ENCODE data around the gene ATP8A1.
"Not testable (repeated sequence)": the region's sequence is repeated elsewhere in the genome, so short reads cannot be mapped to it uniquely, and the experiment has no call there.

ATP8A1 gene

DNA sequence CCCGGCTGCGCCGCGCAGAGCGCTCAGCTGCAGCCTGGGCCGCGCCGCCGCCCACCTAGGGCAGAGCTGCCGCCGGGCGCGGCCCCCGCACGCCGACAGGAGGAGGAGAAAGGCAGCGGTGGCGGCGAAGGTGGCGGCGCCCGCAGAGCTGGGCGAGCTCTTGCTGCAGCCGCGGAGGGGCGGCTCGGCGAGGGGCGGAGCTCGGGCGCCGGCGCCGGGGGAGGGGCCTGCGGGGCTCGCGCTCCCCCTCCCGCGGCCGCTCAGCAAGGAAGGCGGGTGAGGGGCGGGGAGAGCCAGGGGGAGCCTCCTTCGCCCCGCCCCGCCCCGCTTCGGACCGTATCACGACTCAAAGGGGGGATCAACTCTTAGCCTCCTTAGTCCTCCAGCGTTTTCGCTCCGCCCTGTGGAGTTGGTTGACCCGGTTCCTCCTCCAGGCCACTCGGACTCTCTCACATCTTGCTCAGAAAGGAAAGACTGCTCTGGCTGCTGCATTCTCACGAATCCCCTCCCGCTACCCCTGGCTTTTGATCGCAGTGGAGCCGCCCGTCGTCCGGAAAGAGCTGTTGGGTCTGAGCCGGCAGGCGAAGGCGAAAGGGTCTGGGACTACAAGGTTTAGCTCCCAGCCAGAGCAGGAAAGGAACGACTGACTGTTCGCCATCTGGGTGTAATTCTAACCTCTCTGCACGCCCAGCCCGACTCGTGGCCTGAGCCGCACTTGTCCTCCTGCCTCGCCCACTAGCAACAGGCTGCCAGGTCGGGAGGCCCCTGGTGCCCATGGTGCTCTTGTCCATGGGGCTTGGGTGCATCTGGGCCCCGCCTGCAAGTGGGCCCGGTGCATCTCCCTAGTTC lies at the start of gene ATP8A1:
ATP8A1 (minus strand) TSS at position 162 of the 849 bp plus-strand sequence. CDS start 232 bp downstream, outside the sequence.
- peak; percentile 94 for DNase-seq

DNA sequence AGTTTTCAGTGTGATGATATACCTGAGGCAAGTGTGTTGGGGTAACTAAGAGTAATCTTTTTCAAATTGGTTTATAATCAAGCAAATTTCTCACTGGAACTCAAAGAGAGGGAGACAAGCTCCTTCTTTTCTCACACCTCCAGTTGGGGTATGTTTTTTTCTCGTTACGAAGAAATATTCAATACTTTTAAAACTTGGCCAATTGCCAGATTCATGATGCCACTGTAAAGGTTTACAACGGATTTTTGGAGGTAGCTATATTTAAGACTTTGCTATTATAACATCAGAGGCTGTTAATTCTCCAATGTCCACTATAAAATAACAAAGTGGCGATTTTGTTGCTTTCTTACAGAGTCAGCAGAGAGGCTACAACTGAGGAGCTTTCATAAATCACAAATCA lies 49.2 kb upstream of the ATP8A1 start:
- DNase-seq, result no peak

DNA sequence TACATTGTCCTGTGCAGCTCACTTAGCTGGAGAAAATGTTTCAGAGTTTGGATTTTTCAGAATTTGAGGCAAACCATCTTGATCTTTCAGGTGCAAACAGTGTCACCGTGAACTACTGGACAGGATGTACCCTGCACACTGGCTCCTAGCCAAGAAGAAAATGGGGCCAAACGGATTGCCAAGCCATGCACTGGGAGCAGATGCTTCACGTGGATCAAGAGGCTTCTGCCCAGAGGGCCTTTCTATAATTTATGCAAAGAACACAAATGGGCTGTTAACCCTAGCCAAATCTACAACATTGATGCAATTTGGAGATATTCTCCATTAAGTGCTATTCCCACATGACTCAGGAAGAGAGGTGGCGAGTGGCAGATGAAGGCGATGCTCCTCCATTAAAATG lies 46.9 kb upstream of the ATP8A1 start:
- no peak for DNase-seq

DNA sequence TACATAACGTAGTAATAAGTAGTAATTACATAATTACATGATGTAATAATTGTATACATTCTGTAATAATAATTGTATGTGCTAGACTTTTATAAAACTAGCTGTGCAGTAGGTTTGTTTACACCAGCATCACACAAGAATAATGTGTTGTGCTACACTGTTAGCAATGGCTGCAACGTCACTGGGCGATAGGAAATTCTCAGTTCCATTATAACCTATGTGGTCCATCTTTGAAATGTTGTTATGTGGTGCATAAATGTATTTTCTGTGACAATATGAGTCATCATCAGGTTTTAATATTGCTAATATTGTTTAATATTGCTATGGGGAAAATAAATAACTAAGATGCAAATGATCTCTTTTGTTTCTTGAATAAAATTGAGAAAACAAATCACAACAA lies 46.0 kb upstream of the ATP8A1 start:
- no peak for DNase-seq

DNA sequence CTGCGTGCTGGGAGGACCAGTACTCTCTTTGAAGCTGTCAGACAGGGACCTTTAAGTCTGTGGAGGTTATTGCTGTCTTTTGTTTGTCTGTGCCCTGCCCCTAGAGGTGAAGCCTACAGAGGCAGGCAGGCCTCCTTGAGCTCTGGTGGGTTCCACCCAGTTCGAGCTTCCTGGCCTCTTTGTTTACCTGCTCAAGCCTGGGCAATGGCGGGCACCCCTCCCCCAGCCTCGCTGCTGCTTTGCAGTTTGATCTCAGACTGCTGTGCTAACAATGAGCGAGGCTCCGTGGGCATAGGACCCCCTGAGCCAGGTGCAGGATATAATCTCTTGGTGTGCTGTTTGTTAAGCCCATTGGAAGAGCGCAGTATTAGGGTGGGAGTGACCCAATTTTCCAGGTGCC lies 44.9 kb upstream of the ATP8A1 start:
- DNase-seq, result not testable (repeated sequence)

DNA sequence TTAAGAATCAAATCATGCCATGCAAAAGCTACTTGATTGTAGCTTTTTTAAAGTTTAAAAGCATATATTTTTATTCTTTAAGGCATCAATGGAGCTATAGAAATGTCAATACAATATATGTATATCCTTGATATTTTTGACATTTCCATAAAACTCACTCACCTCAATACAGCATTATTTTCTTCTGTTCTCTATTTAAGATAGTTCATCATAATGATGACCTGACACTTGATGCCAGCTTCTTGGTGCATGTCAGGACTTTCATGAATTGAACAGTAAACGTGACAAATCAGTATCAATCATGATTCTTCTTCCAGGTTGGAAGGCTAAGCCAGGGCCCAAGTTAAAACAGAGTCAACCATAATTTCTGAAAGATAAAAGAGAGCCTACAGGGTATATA lies 33.6 kb upstream of the ATP8A1 start:
- no peak for DNase-seq

DNA sequence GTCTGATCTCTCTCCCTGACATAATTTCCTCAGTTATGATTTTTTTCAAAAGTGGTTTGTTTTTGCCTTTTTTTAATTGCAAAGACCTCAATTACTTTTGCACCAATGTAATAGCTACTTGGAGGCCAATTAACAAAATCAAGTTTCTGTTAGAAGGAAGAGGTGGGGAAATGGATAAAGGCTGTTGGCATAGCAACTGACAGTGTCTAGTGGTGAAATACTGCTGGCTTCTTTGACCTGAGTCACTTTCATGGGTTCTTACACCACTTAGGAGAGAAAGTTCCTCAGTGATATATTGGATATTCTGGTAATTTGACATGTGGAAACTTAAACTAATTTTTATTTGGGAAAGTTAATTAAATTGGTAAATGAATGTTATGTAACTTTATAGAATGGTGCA lies 26.5 kb upstream of the ATP8A1 start:
- DNase-seq, result no peak

DNA sequence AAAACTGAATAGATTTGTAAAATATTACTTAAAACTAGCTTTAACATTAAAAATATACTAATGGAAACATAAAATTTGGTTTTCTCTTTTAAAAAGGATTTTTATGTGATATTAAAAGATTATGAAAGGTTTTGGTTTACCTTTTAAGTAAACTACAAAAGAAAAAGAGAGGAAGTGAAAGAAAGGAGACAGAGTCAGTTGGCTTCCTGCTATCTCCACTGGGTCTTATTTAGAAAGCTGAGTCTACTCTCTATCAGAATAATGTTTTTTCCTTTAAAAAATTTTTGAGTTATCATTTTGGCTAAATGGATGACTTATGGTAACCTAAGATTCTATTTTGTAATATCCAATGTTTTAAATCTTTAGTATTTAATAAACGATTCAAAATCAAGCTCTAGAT lies 21.6 kb upstream of the ATP8A1 start:
- DNase-seq, result no peak

DNA sequence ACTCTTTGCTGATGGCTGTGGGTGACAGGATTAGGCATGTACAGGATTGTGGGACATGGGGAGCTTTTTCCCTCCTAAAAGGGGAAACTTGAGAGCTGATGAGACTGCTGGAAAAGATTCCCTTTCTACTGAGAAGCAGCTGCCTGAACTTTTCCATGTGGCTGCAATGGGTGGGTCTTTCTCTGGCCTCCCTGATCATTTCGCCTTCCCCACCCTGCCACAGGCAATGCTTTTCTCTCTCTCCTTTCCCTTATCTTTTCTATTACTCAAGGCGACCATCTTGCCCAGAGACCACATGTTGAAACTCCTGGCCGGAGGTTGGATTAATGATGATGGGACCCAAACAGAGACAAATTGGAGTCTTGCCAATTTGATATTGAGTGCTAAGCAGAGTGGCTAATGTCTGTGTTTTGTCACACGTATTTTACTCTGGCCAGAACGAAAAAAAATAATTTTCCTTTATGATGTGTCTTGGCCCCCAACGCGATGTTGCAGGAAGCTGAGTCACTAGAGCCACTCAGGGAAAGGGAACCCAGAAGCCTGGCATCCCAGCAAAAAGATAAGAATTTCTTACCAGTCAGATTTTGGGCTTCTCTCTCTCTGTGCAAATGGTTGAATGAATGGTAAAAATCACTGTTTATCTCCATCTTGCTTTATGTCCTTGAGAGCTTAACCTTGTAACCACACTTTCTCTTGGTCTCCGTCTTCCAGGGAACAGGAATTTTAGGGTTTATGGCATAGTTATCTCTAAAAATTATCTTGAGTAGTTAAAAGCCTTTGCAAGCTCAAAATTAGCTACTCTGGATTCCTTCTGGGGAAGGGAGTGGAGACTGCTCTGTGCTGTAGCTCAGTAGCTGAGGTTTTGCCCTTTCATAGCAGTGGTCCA lies 19.4 kb upstream of the ATP8A1 start:
- no peak for DNase-seq

DNA sequence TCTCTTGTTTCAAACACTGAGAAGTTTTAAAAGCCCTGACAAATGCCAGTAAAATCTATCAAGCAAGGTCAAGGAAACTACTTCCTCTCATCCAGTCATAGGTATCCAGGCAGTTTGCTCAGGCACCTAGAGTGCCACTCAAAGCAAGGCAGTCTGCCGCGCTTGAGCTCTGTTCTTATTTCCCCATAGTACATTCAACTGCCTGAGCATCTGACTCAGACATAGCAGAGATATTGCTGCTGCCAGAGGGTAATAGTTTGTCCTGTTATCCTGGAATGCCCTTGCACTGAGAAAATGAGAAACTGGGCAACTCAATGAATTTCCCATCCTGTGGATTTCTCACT lies 16.1 kb upstream of the ATP8A1 start:
- no peak for DNase-seq

DNA sequence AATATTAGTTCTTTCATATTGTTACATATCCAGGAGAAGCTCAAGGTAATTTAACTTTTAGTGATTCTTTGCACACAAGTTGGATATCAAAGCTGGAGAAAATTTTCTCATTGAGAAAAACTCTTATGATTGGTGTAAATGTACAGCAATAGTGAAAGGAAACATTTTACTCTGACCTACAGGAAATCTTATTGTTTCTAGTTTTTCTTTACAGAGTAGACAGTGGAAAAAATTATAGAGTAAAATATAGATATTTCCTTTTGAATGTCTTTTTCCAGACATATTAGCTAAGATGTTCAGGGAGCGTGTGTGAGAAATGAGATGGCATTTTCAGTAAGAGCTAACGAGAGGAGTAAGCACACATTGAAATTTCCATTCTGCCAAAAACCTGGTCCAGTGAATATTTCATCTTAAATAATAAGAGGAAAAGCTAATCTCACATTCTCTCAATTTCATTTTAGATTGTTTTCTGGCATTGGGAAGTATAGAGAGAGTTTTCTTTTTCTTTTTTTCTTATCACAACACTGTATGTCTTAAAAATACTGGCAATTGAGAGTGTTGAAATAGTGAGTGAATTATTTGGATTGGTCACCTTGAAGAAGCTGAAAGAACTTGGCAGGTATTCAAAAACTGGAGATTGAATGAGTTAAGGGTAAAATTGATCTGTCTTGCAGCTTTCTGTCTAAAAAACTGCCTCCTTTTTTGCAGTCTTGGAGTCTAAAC lies 15.6 kb upstream of the ATP8A1 start:
- DNase-seq, result no peak

DNA sequence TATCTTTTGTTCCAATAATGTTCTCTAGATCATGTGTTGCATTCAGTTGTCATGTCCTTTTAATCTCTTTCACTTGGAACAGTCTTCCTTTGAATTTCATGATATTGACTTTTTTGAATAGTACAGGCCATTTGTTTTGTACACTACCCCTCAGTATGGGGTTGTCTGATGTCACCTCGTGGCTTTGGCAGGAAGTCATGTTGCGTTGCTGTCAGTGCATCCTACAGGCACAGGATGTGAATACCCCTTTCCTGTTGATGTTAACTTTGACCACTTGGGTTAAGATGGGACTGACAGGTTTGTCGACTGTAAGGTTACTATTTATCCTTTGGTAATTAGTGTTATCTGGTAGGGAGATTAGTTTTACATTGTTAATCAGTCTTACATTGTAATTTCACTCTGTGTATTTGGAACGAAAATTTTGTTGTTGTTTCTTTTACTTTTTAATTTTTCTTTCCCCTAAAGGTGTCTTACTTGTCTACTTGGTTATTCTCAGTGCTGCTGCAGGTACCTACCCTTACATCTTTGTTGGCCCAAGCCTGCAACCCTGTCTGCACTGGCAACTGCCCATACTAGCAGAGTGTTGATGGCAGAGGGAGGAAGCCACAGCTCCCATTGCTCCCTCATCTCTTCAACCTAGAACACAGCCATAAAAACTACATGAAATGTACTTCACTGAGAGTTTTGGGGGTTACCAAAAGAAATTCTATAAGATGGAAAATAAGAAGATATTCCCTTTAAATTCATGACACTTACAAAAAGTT lies 14.7 kb upstream of the ATP8A1 start:
- DNase-seq, result no peak

DNA sequence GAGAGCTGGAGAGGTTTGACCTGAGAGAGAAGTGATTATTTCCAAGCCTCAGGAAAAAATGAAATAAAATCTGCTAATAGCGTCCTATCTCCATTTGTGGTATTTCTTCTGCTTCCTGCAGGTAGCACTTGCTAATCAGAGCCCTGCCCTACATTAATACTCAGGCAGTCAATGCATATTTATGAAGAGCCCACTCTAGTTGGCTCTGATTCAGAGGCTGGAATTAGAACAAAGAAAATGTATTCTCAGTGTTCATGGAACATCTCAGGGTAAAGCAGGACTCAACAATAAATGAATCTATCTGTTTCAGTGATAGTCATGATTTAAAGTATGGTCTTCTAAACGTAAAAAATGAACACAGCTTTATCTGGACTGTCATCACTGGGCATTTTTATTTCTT lies 1.4 kb upstream of the ATP8A1 start:
- DNase-seq, result no peak

DNA sequence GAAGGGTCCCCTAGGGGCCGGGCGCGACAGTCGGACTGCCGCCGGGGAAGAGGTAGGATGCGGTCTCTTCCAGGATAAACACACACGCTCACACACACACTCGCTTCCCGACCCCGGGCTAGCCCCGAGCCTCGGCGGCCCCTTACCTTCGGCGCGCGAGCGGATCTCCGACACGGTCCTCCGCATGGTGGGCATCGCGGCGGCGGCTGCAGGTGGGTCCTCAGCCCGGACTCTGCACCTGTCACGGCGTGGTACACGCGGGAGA lies 294 bp downstream of the ATP8A1 start:
- no peak for DNase-seq

DNA sequence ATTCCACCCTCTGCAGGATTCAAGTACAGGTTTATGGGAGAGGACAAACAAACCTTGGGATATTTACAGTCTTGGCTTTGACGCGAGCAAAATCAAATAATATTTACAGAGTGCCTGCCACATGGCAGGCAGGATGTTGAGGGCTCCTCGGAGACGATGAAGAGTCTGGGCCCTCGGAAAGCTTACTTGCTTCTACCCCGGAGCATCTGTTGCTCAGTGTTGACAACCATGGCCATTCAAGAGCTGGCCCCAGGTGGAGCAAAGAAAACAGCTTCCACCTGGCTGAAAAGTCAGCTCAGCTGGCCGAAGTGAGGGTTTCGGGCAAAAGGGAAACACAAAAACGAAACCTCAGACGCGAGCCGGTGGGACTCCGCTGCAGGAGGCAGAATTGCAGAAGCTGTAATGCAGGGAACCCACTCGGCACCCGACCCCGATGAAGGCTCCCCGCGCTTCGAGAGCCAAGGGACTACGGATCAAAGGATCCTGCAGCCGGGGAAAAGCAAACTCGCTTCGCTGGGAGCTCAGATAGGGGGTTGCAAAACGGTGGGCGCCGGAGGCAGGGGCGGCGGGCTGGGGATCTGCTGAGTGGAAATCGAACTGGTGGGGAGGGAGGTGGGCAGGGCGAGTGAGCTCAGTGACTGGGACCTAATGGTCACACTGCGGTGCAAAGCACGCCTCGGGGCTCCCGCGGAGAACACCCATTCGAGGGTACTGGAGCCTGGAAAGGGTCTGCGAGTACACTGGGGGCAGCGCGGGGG lies 805 bp downstream of the ATP8A1 start:
- DNase-seq, result peak; percentile 61

DNA sequence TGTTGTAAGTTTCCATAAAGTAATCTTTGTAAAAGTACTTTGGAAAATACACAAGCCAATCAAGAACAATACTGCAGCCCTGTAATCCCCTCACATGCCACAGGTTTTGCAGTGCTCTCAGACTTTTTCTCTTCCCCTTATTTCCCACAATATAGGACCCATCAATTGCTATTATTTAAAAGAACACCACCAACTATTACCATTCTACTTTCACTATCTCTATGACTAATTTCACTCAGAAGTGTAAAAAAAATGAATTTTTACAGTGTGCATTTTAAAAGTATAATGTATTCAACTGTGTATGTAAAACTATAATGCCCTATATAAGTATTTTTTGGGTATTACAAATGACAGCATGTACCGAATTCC lies 1.7 kb downstream of the ATP8A1 start:
- DNase-seq, result no peak

DNA sequence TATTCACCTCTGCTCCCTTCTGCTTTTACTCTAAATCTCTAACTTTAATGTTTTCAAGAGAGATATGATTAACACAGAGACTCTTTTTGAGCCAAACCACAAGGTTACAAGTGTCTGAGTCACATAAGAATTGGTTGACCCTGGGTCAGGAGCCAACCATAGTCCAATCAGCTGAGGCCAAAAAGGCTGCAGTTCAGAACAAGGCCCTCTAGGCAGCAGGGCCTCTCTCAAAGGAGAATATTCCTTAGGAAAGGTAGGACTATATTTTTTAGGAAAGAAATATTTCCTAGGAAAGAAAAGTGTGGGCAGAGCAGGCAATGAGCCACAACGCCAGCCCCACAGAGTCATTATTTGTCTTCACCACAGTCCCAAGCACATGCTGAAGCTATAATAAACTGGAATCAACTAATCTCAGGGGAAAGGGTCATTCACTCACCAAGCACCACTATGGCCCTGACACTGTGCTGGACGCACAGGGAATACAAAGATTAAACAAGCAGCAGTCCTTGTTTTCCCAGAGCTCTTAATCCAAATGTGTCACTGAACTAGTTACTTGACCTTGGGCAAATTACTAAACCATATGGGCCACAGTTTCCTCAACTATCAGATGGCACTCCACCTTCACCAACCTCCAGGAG lies 2.2 kb downstream of the ATP8A1 start:
- DNase-seq, result no peak

DNA sequence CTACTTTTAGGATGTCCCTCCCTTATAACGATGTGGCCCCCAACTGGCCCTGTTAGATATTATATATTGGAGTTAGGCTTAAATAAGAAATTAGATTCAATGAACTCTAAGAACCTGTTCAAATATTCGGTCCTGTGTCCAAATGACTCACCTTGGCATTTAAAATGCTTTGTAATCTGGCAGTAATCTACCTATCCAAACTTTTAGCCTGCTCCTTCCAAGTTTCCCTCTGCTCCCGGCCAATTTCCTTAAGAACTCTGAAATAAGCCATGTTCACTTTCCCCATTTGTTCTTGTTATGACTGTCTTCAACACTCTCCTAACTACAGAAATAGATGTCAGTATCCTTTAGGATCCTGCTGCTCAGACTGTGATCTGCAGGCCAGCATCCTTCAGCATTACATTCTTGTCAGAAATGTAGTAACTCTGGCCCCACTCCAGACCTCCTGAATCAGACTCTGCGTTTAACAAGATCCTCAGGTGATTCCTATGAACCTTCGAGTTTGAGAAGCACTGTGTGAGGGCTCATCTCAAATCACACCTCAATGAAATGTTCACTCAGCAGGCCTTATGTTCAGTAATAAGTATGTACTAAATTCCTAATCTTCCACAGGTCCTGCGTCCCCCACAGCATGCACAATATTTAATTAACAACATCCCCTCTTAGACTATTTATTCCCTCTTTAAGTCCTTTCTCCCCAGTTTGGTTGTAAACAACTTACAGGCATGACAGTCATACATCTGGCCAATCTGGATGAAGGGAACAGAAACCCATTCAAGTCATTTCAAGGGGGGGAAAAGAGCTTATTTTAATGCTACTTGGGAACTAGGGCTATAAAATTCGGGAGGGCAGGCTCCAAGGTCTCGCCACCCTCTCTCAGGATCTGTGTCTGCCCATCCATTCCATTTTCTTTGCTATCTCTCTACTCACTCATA lies 3.0 kb downstream of the ATP8A1 start:
- DNase-seq, result no peak

DNA sequence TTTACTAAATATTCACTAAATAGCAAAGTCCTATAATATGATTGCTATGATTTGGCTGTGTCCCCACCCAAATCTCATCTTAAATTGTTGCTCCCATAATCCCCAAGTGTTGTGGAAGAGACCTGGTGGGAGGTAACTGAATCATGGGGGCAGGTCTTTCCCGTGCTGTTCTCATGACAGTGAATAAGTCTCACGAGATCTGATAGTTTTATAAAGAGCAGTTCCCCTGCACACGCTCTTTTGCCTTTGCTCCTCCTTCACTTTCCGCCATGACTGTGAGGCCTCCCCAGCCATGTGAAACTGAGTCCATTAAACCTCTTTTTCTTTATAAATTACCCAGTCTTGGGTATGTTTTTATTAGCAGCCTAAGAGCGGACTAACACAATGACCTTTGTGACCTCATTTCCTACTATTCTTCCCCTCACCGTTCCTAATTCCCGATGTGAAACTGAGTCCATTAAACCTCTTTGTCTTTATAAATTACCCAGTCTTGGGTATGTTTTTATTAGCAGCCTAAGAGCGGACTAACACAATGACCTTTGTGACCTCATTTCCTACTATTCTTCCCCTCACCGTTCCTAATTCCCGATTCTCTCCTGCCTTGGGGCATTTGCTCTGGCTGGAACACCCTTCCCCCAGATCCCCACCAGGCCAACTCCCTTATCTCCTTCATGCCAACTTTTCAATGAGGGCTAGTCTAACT lies 4.2 kb downstream of the ATP8A1 start:
- not testable (repeated sequence) for DNase-seq

DNA sequence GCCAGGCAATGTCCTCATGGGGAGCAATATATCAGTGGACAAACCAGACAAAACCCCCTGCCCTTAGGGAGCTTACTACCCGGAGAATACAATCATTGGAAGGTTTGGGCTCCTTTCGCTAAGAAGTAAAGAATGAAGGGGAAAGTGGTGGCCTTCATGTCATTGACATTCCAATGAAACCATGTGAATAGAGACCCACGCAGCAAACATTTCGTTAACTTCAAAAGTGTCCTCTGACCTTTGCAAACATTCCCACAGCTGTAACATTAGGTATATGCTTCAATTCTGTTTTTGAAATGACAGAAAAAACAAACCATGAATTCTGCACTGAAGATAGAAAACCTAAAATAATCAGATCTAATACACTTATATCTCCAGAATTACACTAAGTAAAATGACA lies 7.0 kb downstream of the ATP8A1 start:
- no peak for DNase-seq
